PC-3 (cell line): ENCODE data around the gene LRRC7. TPM values are rescaled to one million over a fixed set of nuclear protein-coding genes. Genes with fewer than 3 reads are reported as not detected.

ENCODE experiments used
- ATAC-seq: fragments of 200-7000 bp; cut with Tn5 transposase; 2 replicates; pipeline ENCODE4 v1.9.1; 2020; ENCODE audit warnings: mild to moderate bottlenecking, moderate library complexity
- BruUV-seq: library from RNA; stranded (reverse); fragments of 400-500 nt; replicated peaks from 2 replicates; lab custom pipeline; 2021; lab: Mats Ljungman, UMichigan
- CTCF ChIA-PET: fragments of 300-600 bp; sonication (Branson Sonifier 250); formaldehyde crosslinking; loops from one replicate; lab custom pipeline; 2022; ENCODE audit warnings: antibody characterized with exemption; lab: Charles Lee
- POLR2A ChIA-PET: fragments of 300-600 bp; sonication (Branson Sonifier 250); formaldehyde crosslinking; loops from one replicate; lab custom pipeline; 2022; ENCODE audit warnings: antibody characterized with exemption; ENCODE audit not compliant: unreplicated experiment; lab: Charles Lee
- DNase-seq: peaks from one replicate; pipeline ENCODE4 v3.0.0-alpha.2; 2015
- H2AFZ ChIP-seq: fragments of 300-600 bp; sonication (generic); 2 replicates; pipeline ENCODE4 v1.6.0; 2016; ENCODE audit warnings: antibody characterized with exemption, low read length
- H3F3A ChIP-seq: fragments of 300-600 bp; sonication (generic); one replicate; pipeline ENCODE4 v1.6.0; 2017; ENCODE audit warnings: antibody characterized with exemption, low read length, control low read depth, mild to moderate bottlenecking; ENCODE audit not compliant: unreplicated experiment
- H3K27ac ChIP-seq: fragments of 300-600 bp; sonication (generic); 2 replicates; pipeline ENCODE4 v1.5.1; 2016; ENCODE audit warnings: mild to moderate bottlenecking, low read length
- H3K27me3 ChIP-seq: fragments of 300-600 bp; sonication (generic); 2 replicates; pipeline ENCODE4 v1.6.1; 2016; ENCODE audit warnings: low read length, mixed read lengths
- H3K36me3 ChIP-seq: fragments of 300-600 bp; sonication (generic); 2 replicates; pipeline ENCODE4 v1.6.1; 2016; ENCODE audit warnings: low read depth, mixed run types, low read length, mixed read lengths
- H3K4me1 ChIP-seq: fragments of 300-600 bp; sonication (generic); 2 replicates; pipeline ENCODE4 v1.5.1; 2016; ENCODE audit warnings: low read length; ENCODE audit not compliant: insufficient read depth
- H3K4me2 ChIP-seq: fragments of 300-600 bp; sonication (generic); 2 replicates; pipeline ENCODE4 v1.6.0; 2016; ENCODE audit warnings: low read length
- H3K4me3 ChIP-seq: fragments of 300-600 bp; sonication (generic); 2 replicates; pipeline ENCODE4 v1.5.1; 2016; ENCODE audit warnings: mild to moderate bottlenecking, low read length, mixed read lengths
- H3K79me2 ChIP-seq: fragments of 300-600 bp; sonication (generic); 2 replicates; pipeline ENCODE4 v1.6.1; 2017; ENCODE audit warnings: low read length, mixed read lengths
- H3K9ac ChIP-seq: fragments of 300-600 bp; sonication (generic); 2 replicates; pipeline ENCODE4 v1.6.0; 2016; ENCODE audit warnings: mild to moderate bottlenecking, low read length
- H3K9me2 ChIP-seq: fragments of 300-600 bp; sonication (generic); replicated peaks from 2 replicates; pipeline ENCODE4 v1.6.1; 2016; ENCODE audit warnings: mixed run types, low read length, mixed read lengths
- H3K9me3 ChIP-seq: fragments of 300-600 bp; sonication (generic); 2 replicates; pipeline ENCODE4 v1.6.1; 2016; ENCODE audit warnings: low read length, mixed read lengths
- H4K20me1 ChIP-seq: fragments of 300-600 bp; sonication (generic); 2 replicates; pipeline ENCODE4 v1.6.1; 2016; ENCODE audit warnings: low read length, mixed read lengths
- CTCF ChIP-seq: fragments of 300-600 bp; sonication (generic); conservative IDR thresholded peaks from 2 replicates; pipeline ENCODE4 v1.5.1; 2017; ENCODE audit warnings: antibody characterized with exemption, low read depth, mild to moderate bottlenecking, low read length
- EZH2 ChIP-seq: fragments of 300-600 bp; sonication (generic); IDR thresholded peaks from one replicate; pipeline ENCODE4 v1.6.1; 2017; ENCODE audit warnings: antibody characterized with exemption, mild to moderate bottlenecking, low read length; ENCODE audit not compliant: unreplicated experiment
- EZH2phosphoT487 ChIP-seq: fragments of 300-600 bp; sonication (generic); IDR thresholded peaks from 2 replicates; pipeline ENCODE4 v1.6.1; 2018; ENCODE audit warnings: mild to moderate bottlenecking, antibody characterized with exemption, low read length, borderline replicate concordance
- intact Hi-C: fragments of 100-400 bp; cut with micrococcal nuclease; formaldehyde crosslinking; loops from 2 replicates; pipeline ENCODE4 v1.9.0; 2023
- total RNA-seq: library from RNA; depleted of rRNA; stranded (reverse); fragments of >200 nt; gene quantifications from 2 replicates; pipeline ENCODE4 v1.2.3, GENCODE V29; 2014

The LRRC7 gene
- total RNA-seq, 1 experiment from 2014 or later: 0.04 TPM

- Histone ChIP-seq H3F3A (no peaks in the 10 kb centered on the region), H2AFZ (no peak overlapping the region), H3K27ac (no peak overlapping the region), H3K9me2 (no peaks in the 10 kb centered on the region), H3K79me2 (no peaks in the 10 kb centered on the region), H3K36me3 (no peaks in the 10 kb centered on the region), H3K4me1 (no peaks in the 10 kb centered on the region), H3K27me3 (peaks cover 8% of the 10 kb centered on the region), H3K4me3 (no peak overlapping the region), H3K9ac (no peak overlapping the region), H3K9me3 (no peaks in the 10 kb centered on the region), H3K4me2 (no peak overlapping the region), H4K20me1 (no peaks in the 10 kb centered on the region)
- intact Hi-C loops: no loop called here
- DNase-seq (no peak), ATAC-seq (no peak)
- ChIA-PET POLR2A (no interaction called here), CTCF (no interaction called here)
- no TSS peak for BruUV-seq
- no peak for TF ChIP-seq CTCF
- TF ChIP-seq EZH2: no peak
- no peak for TF ChIP-seq EZH2phosphoT487
These were observed 160.5 kb downstream of the LRRC7 start for GRCh38 chr1:69728206-69728605.

GRCh38 chr1:69733061-69733460 lies 165.3 kb downstream of the LRRC7 start:
- CTCF ChIA-PET: no interaction called here
- TF ChIP-seq EZH2phosphoT487 (no peak), CTCF (no peak), EZH2 (no peak)
- Histone ChIP-seq H3K79me2 (no peaks in the 10 kb centered on the region), H3K4me1 (no peaks in the 10 kb centered on the region), H3K9me2 (no peaks in the 10 kb centered on the region), H3K27me3 (no peaks in the 10 kb centered on the region), H3K4me2 (no peak overlapping the region), H3K4me3 (no peak overlapping the region), H2AFZ (no peak overlapping the region), H3F3A (no peaks in the 10 kb centered on the region), H3K9ac (no peak overlapping the region), H3K9me3 (no peaks in the 10 kb centered on the region), H4K20me1 (no peaks in the 10 kb centered on the region), H3K36me3 (no peaks in the 10 kb centered on the region), H3K27ac (no peak overlapping the region)
- POLR2A ChIA-PET: no interaction called here
- intact Hi-C loops: no loop called here
- no TSS peak for BruUV-seq
- DNase-seq (no peak), ATAC-seq (no peak)

DNA sequence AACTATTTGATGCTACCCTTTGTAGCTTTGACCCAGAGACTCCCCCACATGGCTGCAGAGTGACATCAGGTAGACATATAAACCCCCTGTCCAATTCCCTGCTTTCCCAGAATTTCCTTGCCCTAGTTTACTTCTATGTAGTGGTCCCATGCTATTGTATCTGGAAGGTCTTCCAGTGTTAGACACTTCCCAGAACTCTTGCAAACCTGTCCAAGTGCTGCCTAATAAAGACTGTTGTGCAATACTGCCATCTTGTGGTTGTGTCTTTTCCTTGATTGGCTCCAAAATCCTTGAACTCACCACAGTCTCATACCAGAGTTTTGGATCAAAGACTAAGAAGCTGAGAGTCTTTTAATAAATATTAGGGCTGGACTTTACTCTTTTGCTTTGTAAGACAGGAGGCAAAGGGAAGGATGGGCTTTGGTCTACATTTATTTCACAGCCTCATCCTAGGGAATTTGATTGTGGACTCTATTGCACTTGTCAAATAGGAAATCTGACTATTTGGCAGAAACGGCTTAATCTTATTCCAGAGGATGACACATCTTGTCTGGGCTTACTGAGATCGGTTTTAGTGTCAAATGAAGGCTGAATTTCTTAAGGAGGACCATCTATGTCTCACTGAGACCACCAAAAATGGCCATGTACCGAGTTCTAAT lies 169.9 kb downstream of the LRRC7 start:
- no peaks in the 10 kb centered on the region for H3K4me1 ChIP-seq
- H3K27ac ChIP-seq: no peak overlapping the region
- no peaks in the 10 kb centered on the region for H3K79me2 ChIP-seq
- no TSS peak for BruUV-seq
- intact Hi-C loops: loop anchor here (5.0 kb wide), 3 partner anchors 1135 to 1620 kb away; no protein-coding TSS in a partner anchor
- peak; percentile 79 for DNase-seq
- H3K9me3 ChIP-seq: no peaks in the 10 kb centered on the region
- H3K9me2 ChIP-seq: no peaks in the 10 kb centered on the region
- POLR2A ChIA-PET: no interaction called here
- no peak overlapping the region for H3K4me3 ChIP-seq
- no peaks in the 10 kb centered on the region for H3F3A ChIP-seq
- TF ChIP-seq EZH2: no peak
- peak; percentile 87 for TF ChIP-seq CTCF
- TF ChIP-seq EZH2phosphoT487: no peak
- no peaks in the 10 kb centered on the region for H4K20me1 ChIP-seq
- H3K36me3 ChIP-seq: no peaks in the 10 kb centered on the region
- peaks cover 33% of the 10 kb centered on the region for H3K27me3 ChIP-seq
- no peak overlapping the region for H3K9ac ChIP-seq
- CTCF ChIA-PET: no interaction called here
- no peak overlapping the region for H3K4me2 ChIP-seq
- no peak overlapping the region for H2AFZ ChIP-seq
- ATAC-seq: peak; percentile 77
